Suprapubic skin (tissue), 4 donors: ENCODE results near the gene DCST1. TPM values are rescaled to one million over a fixed set of nuclear protein-coding genes. Genes with fewer than 3 reads are reported as not detected.

Source experiments
- DNase-seq, 2 donors: peaks; one replicate each; pipeline ENCODE4 v3.0.0-alpha.2; 2019; ENCODE audit warnings: low spot score in 2 of 2
- H3K27ac ChIP-seq: fragments of 200-600 bp; sonication (generic); one replicate; pipeline ENCODE4 v1.5.1; 2019
- H3K27me3 ChIP-seq: fragments of 200-600 bp; sonication (generic); one replicate; pipeline ENCODE4 v1.5.1; 2019
- H3K36me3 ChIP-seq: fragments of 200-600 bp; sonication (generic); one replicate; pipeline ENCODE4 v1.5.1; 2019
- H3K4me1 ChIP-seq: fragments of 200-600 bp; sonication (generic); one replicate; pipeline ENCODE4 v1.5.1; 2019
- H3K4me3 ChIP-seq: fragments of 200-600 bp; sonication (generic); one replicate; pipeline ENCODE4 v1.5.1; 2019; ENCODE audit warnings: mild to moderate bottlenecking
- H3K9me3 ChIP-seq: fragments of 200-600 bp; sonication (generic); one replicate; pipeline ENCODE4 v1.5.1; 2019
- EP300 ChIP-seq: sonication (generic); formaldehyde crosslinking; IDR thresholded peaks from one replicate; pipeline ENCODE4 v1.6.1; 2017; ENCODE audit warnings: antibody characterized with exemption
- POLR2A ChIP-seq, 2 donors: fragments of 450-650 bp; IDR thresholded peaks; one replicate each; pipeline ENCODE4 v1.6.1; 2017; ENCODE audit warnings: antibody characterized with exemption in 2 of 2, mild to moderate bottlenecking in 2 of 2, moderate library complexity in 2 of 2
- POLR2AphosphoS5 ChIP-seq, 3 donors: sonication (generic); formaldehyde crosslinking; IDR thresholded peaks; one replicate each; pipeline ENCODE4 v1.6.1; 2017; ENCODE audit warnings: antibody characterized with exemption in 3 of 3
- WGBS: methylation state at CpG from one replicate; pipeline ENCODE4 v1.1.5; 2018; 5-methylcytosine and 5-hydroxymethylcytosine counted together
- total RNA-seq, 4 donors: library from RNA; depleted of rRNA; stranded (reverse); fragments of >200 nt; gene quantifications; one replicate each; pipeline ENCODE4 v1.1.0, GENCODE V29; 2016
- TF ChIP-seq, protein P1 (sequence below), 2 donors: fragments of 200-600 bp in 1 of 2; fragments of 450-650 bp in 1 of 2; sonication (generic) in 1 of 2; IDR thresholded peaks; one replicate each; pipeline ENCODE4 v1.5.1; 2016 to 2019; ENCODE audit warnings: antibody characterized with exemption in 2 of 2, mild to moderate bottlenecking in 1 of 2, moderate library complexity in 1 of 2

The DCST1 gene
- total RNA-seq, 4 donors from 2014 or later = 0.55 to 8.2 (median 2.8) TPM

DNA sequence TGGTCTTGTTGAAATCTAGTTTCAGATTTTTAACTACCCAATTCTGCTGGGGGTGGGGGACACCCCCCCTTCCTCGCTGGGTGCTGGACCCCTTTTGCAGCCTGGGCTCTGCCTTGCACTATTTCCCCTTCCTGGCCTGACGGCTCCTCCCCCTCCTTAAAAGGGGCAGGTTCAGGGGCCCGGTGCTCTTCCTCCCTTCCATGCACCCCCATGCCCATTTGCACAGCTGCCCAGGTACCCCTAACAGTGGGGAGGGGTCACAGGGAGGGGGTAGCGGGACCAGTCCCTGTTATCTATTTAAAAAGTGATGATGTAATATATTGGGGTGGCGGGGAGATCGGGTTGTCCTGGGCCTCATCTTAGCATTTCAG lies 15.7 kb upstream of the DCST1 start:
- no peak for TF ChIP-seq POLR2A (IDR thresholded peaks at IDR 0.05)
- no peak for TF ChIP-seq POLR2AphosphoS5 (IDR thresholded peaks at IDR 0.05)
- TF ChIP-seq, protein P1, sequence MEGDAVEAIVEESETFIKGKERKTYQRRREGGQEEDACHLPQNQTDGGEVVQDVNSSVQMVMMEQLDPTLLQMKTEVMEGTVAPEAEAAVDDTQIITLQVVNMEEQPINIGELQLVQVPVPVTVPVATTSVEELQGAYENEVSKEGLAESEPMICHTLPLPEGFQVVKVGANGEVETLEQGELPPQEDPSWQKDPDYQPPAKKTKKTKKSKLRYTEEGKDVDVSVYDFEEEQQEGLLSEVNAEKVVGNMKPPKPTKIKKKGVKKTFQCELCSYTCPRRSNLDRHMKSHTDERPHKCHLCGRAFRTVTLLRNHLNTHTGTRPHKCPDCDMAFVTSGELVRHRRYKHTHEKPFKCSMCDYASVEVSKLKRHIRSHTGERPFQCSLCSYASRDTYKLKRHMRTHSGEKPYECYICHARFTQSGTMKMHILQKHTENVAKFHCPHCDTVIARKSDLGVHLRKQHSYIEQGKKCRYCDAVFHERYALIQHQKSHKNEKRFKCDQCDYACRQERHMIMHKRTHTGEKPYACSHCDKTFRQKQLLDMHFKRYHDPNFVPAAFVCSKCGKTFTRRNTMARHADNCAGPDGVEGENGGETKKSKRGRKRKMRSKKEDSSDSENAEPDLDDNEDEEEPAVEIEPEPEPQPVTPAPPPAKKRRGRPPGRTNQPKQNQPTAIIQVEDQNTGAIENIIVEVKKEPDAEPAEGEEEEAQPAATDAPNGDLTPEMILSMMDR (IDR thresholded peaks at IDR 0.05) = no peak
- no peak for TF ChIP-seq EP300
- Histone ChIP-seq H3K27ac (peak overlapping the region; percentile 94), H3K4me1 (peaks cover 83% of the 10 kb centered on the region), H3K36me3 (peaks cover 25% of the 10 kb centered on the region), H3K4me3 (peak overlapping the region; percentile 38), H3K27me3 (no peaks in the 10 kb centered on the region), H3K9me3 (no peaks in the 10 kb centered on the region)
- WGBS = 39% methylated on average over 6 of the region's 6 CpGs
- DNase-seq = no peak

DNA sequence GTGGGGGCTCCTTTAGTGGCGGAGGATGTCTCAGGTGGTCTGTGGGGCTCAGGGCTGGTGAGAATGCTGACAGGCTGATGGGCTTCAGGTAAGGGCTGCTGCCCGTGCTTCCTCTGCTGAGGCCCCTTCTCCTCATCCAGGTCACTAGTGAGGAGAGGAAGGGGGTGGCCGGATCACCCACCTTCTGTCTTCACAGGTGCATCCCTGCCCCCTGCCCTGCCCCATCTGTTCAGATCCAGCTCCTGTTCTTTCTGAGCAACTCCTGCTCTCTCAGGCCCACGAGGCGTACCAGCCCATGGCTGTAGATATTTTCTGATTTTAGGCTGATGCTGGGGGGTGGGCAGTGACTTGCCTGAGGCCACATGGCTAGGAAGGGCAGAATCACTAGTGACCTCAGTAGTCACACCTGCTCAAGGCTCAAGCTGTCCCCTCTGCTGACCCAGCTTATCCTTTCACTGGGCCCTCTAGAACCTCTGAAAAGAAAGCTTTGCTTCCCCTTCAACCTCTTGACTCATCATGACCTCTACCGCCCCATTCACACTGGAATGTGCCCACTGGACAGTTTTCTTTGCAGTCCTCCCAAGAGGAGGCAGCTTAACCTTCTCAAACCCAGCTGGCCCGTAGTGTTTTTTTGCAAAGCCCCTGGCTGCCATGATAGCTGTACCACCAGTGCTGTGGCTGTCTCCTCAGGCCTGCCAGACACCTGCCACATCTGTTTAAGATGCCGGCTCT lies 14.8 kb upstream of the DCST1 start:
- no peak overlapping the region for H3K4me3 ChIP-seq
- WGBS = 79% methylated on average over 8 of the region's 8 CpGs
- TF ChIP-seq POLR2A (IDR thresholded peaks at IDR 0.05) (no peak), EP300 (no peak), POLR2AphosphoS5 (IDR thresholded peaks at IDR 0.05) (no peak)
- TF ChIP-seq, protein P1 (IDR thresholded peaks at IDR 0.05) = no peak
- peaks cover 78% of the 10 kb centered on the region for H3K4me1 ChIP-seq
- DNase-seq = no peak
- peak overlapping the region; percentile 94 for H3K27ac ChIP-seq
- no peaks in the 10 kb centered on the region for H3K9me3 ChIP-seq
- peaks cover 25% of the 10 kb centered on the region for H3K36me3 ChIP-seq
- H3K27me3 ChIP-seq = no peaks in the 10 kb centered on the region

DNA sequence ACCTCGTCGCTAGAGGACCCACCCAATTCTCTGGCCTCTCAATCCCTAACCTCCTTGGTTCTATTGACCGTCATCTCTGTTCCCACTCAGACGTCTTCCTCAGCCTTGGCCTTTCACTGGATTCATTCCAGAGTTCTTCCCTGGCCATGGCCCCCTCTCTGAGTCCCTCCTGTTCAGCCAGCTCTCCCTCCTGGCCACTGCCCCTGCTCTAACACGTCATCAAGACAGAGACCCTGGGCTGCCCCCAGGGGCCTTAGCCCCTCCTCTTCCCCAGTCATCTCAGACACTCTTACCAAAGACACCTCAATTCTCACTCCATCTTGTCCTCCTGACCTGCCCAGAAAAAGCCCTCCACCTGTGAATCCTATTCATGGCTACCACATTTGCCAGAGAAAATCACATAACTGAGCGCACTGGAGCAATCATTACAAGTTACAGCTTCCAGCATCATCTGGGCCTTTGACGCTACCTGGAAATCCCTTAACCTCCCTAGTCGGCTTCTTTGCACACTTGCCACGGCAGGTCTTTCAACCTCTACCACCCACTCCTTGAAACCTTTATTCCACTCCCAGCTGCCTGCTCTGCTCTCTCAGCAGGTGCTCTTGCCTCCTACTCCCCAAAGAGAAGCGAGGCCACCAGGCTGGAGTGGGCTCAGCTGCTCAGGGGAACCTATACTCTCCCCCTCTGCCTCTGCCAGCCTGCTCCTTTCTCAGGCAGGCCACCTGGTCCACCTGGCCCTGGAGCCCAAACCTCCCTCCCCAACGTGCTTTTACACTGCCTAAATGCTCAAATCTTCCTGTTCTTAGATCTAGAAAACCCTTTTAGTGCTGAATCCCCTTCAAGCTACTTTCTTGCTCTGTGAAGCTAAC lies 14.0 kb upstream of the DCST1 start:
- Histone ChIP-seq H3K4me3 (no peak overlapping the region), H3K27ac (peak overlapping the region; percentile 94), H3K9me3 (no peaks in the 10 kb centered on the region), H3K36me3 (peaks cover 17% of the 10 kb centered on the region), H3K4me1 (peaks cover 72% of the 10 kb centered on the region), H3K27me3 (no peaks in the 10 kb centered on the region)
- no peak for DNase-seq
- TF ChIP-seq POLR2AphosphoS5 (IDR thresholded peaks at IDR 0.05) (no peak), POLR2A (IDR thresholded peaks at IDR 0.05) (no peak), EP300 (no peak)
- TF ChIP-seq, protein P1 (IDR thresholded peaks at IDR 0.05) = no peak
- WGBS = 64% methylated on average over 11 of the region's 11 CpGs

DNA sequence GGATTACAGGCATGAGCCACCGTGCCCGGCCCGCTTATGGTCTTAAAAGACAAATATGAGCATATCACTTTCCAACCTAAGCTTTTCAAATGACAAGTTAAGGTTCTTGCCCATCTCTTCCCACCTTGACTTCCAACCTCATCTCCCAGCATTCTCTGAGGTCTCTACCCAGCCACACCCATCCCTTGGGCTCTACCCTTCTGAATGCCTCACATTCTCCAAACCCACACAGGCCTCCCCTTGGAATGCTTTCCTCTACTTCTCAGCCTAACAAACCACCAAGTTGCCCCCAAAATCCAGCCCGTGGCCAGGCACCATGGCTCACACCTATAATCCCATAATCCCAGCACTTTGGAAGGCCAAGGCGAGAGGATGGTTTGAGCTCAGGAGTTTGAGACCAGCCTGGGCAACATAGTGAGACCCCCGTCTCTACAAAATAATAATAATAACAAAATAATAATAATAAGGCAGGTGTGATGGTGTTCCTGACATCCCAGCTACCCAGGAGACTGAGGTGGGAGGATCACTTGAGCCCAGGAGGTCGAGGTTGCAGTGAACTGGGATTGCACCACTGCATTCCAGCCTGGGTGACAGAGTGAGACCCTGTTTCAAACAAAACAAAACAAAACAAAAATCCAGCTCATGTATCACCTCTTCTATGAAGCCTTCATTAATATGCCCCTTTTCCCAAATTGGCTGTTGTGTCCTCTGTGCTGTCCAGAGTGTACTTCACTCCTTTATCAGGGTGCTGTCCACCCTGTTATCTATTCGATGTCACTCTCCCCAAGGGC lies 11.3 kb upstream of the DCST1 start:
- no peaks in the 10 kb centered on the region for H3K27me3 ChIP-seq
- no peak overlapping the region for H3K4me3 ChIP-seq
- no peak overlapping the region for H3K27ac ChIP-seq
- no peaks in the 10 kb centered on the region for H3K36me3 ChIP-seq
- DNase-seq = no peak
- TF ChIP-seq, protein P1 (IDR thresholded peaks at IDR 0.05) = no peak
- no peak for TF ChIP-seq POLR2AphosphoS5 (IDR thresholded peaks at IDR 0.05)
- TF ChIP-seq POLR2A (IDR thresholded peaks at IDR 0.05) = no peak
- TF ChIP-seq EP300 = no peak
- H3K9me3 ChIP-seq = no peaks in the 10 kb centered on the region
- 75% methylated on average over 8 of the region's 8 CpGs for WGBS
- H3K4me1 ChIP-seq = peaks cover 45% of the 10 kb centered on the region
